Cardiac fibroblast (primary cell): ENCODE results near the gene DIAPH3.

Source experiments
- DNase-seq, 2 donors: peaks; one replicate each; pipeline versions ENCODE4 v3.0.0 to v3.0.0-alpha.2; 2010; ENCODE audit warnings: low read depth in 2 of 2
- H3K4me3 ChIP-seq, 2 donors: replicated peaks in 1 of 2; 1 replicate in 1 of 2; 2 replicates in 1 of 2; pipeline ENCODE4 v1.5.1; 2011; ENCODE audit warnings: low read depth in 2 of 2, low read length in 2 of 2, mild to moderate bottlenecking in 2 of 2, moderate library complexity in 1 of 2
- CTCF ChIP-seq: IDR thresholded peaks from one replicate; pipeline ENCODE4 v1.5.1; 2011; ENCODE audit warnings: low read depth, mild to moderate bottlenecking, low read length, inconsistent platforms

DIAPH3 gene

GRCh38 chr13:59957438-59957837 lies 206.3 kb downstream of the DIAPH3 start:
- TF ChIP-seq CTCF, result no peak
- no peak overlapping the region for H3K4me3 ChIP-seq
- DNase-seq, result no peak

- no peak overlapping the region for H3K4me3 ChIP-seq
- no peak for TF ChIP-seq CTCF
- DNase-seq, result no peak
Observed at GRCh38 chr13:59954601-59955000, 209.1 kb downstream of the DIAPH3 start.

- H3K4me3 ChIP-seq, result no peak overlapping the region
- TF ChIP-seq CTCF, result no peak
- DNase-seq, result no peak
Observed at GRCh38 chr13:59951011-59951410, 212.7 kb downstream of the DIAPH3 start.

GRCh38 chr13:59950266-59950665 lies 213.5 kb downstream of the DIAPH3 start:
- no peak for TF ChIP-seq CTCF
- DNase-seq, result peak in 1 of 2 donors; percentile 44
- H3K4me3 ChIP-seq, result no peak overlapping the region

GRCh38 chr13:59948686-59949085 lies 215.0 kb downstream of the DIAPH3 start:
- H3K4me3 ChIP-seq, result no peak overlapping the region
- no peak for DNase-seq
- no peak for TF ChIP-seq CTCF

GRCh38 chr13:59946944-59947343 lies 216.8 kb downstream of the DIAPH3 start:
- peak; percentile 9 to 52 for DNase-seq
- TF ChIP-seq CTCF, result no peak
- H3K4me3 ChIP-seq, result no peak overlapping the region

GRCh38 chr13:59931621-59932020 lies 232.1 kb downstream of the DIAPH3 start:
- TF ChIP-seq CTCF, result no peak
- no peak overlapping the region for H3K4me3 ChIP-seq
- DNase-seq, result no peak
